Left colon (tissue), 2 donors: Measurements from ENCODE around the gene USP13. TPM values are rescaled to one million over a fixed set of nuclear protein-coding genes. Genes with fewer than 3 reads are reported as not detected.
A peak's percentile ranks its signal among the peaks of the same experiment; 100 is the strongest.
"Not testable (repeated sequence)": the region's sequence is repeated elsewhere in the genome, so short reads cannot be mapped to it uniquely, and the experiment has no call there.

Experiments used
- ATAC-seq: fragments of 200-7000 bp; cut with Tn5 transposase; one replicate; pipeline ENCODE4 v1.9.1; 2020; ENCODE audit warnings: mild to moderate bottlenecking, moderate library complexity
- DNase-seq, 2 donors: peaks; one replicate each; pipeline ENCODE4 v3.0.0-alpha.2; 2020
- intact Hi-C, 2 donors: fragments of 100-400 bp; cut with DNase I in 1 of 2; cut with micrococcal nuclease in 1 of 2; formaldehyde crosslinking; loops; one replicate each; pipeline versions ENCODE4 v1.11.2 to v1.14.0; 2022; cut with DNase I, micrococcal nuclease
- total RNA-seq, 2 donors: library from RNA; stranded (reverse); fragmentation: NEBNext Ultra II Directional; extraction: Animal tissue kit (Norgen Biotek cat#: 25700); gene quantifications; one replicate each; pipeline ENCODE4 v1.2.1, GENCODE V29; 2021
- donor health status: DM: no; HTN: no; CAD: no.
- donor health status: DM: yes; HTN: yes; CAD: no.

The USP13 gene
- total RNA-seq, 2 donors from 2014 or later = 3.6 to 4.3 TPM

DNA sequence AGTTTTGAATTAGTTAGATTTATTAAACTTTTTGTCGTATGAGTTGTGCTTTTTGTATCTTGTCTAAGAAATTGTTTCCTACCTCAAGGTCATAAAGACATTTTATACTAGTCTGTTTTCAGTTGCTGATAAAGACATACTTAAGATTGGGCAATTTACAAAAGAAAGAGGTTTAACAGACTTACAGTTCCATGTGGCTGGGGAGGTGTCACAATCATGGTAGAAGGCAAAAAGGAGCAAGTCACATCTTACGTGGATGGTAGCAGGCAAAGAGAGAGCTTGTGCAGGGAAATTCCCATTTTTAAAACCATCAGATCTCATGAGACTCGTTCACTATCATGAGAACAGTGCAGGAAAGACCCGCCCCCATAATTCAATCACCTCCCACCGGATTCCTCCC, 30.4 kb downstream of the USP13 start:
- intact Hi-C loops, DNase-seq, ATAC-seq: not testable (repeated sequence)

DNA sequence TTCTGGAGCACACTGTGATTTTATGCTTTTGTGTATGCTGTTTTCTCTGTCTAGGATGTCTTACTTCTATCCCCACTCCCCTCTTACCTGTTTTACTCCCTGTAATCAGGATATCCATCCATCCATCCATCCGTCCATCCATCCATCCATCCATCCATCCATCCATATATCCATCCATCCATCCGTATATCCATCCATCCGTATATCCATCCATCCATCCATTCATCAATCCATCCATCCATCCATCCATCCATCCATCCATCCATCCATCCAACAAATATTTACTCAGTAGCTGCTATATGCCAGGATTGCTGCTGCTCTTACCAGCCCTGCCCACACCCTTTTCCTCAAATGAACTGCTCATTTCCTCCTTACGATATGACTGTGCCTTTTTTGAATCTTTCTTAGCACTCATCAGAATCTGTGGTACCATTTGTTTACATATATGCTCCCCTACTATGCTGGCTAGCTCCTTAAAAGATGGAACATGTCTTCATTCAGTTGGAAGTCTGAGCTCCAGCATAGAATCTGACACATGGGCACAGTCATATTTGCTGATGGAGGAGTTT, 35.2 kb downstream of the USP13 start:
- no peak for DNase-seq
- intact Hi-C loops = no loop called here
- ATAC-seq = no peak

DNA sequence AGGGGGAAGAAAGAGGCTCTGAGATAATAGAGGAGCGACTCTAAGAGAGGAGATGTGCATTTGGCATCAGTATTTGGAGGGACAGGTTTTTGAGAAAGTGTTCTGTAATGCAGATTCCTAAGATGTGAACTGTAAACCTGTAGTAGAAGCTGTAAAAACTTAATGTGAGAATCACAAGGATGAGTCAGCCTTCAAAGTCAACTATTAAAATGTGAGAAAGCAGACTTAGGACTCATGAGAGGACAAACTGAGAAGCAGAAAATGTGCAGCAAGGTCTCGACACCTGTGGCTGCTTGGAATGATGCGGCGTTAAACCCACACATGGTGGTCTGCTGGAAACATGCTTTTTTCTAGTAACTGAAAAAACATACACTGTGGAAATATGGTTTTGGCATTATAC, 36.0 kb downstream of the USP13 start:
- intact Hi-C loops = no loop called here
- peak; percentile 69 for ATAC-seq
- no peak for DNase-seq

DNA sequence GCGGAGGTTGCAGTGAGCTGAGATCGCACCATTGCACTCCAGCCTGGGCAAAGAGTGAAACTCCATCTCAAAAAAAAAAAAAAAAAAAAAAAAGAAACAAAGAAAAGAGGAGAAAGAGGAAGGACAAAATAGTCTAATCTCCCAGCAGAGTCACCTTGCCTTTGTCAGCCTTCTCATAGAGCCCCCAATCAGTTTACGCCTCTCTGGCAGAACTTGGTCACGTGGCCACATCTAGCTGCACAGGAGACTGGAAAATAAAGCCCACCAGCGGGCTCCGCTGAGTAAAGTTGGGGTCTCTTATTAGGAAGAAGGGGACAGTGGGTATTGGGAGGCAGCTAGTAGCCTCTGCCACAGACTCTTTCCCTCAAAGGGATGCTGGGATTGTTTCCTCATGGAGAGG, 41.9 kb downstream of the USP13 start:
- ATAC-seq (no peak), DNase-seq (no peak)
- intact Hi-C loops = no loop called here

DNA sequence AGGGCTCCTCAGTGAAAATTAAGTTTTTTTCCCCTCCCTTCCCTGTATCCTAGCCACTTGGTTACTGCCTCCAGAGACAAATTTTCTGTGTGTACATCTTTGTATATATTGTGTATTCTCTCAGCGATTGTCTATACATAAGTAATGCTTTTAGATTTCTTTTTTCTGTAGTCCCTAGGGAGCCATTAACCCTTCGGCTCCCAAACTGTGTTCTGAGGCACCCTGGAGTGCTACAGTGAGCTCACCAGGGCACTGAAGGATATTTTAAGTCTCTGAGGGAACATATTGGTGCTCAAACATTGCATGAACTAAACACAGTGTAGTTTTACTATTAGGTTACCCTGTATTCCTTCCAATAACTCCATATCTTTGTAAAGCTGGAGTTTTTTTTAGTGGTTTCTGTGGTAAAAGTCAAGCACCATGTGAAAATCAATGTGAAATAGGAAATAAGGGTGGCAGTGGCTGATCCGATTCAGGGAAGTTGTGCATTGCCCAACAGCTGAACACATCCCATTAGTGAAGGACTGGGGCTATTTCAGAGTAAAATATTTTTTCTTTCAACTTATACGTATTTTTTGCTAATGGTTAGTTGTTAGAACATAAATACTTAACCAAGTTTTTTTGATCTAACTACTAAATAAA, 43.0 kb downstream of the USP13 start:
- ATAC-seq (no peak), DNase-seq (no peak)
- intact Hi-C loops = no loop called here

DNA sequence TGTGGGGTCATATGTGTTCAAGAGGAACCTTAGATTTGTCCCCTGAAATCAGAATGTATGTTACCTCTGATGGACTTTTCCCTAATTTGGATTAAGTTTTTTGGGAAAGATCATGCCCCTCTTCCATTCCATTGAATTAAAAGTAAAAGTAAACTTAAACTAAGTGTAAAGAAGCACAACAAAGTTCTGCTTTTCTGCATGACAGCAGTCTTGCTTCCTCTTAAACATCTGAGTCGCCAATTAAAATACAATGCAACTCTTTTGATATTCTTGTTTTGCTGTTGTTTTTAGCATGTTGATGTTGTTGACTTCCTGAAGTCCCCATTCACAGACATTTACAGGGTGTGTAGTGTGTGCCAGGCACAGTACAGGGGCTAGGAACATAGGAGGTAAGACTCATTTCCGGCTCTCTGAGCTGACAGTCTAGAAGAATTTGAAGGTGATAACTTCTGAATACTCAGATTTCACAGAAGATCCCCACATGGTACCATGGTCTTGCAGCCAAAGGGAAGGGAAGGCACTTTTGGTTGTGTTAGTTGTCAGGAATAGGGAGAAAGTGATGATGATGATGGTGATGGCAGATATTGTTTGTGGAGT, 45.0 kb downstream of the USP13 start:
- intact Hi-C loops = no loop called here

DNA sequence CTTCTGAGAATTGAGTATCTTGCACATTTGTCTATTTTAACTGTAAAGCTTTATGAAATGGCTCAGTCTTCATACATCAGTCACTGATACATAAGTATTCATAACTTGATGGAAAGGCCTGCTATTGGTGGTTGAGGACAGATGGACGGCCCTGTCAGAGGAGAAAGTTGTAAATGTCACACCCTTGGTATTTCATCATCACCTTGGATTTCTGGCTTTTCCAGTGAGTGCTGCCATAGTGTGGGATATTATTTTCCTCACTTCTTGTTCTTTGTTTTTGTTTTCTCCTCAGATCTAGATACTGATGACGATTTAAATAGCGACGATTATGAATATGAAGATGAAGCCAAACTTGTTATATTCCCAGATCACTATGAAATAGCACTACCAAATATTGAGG, 47.9 kb downstream of the USP13 start:
- ATAC-seq (no peak), DNase-seq (no peak)
- intact Hi-C loops = no loop called here

More for the DNA sequence above, 45.0 kb downstream of the USP13 start:
- DNase-seq = no peak
- no peak for ATAC-seq

DNA sequence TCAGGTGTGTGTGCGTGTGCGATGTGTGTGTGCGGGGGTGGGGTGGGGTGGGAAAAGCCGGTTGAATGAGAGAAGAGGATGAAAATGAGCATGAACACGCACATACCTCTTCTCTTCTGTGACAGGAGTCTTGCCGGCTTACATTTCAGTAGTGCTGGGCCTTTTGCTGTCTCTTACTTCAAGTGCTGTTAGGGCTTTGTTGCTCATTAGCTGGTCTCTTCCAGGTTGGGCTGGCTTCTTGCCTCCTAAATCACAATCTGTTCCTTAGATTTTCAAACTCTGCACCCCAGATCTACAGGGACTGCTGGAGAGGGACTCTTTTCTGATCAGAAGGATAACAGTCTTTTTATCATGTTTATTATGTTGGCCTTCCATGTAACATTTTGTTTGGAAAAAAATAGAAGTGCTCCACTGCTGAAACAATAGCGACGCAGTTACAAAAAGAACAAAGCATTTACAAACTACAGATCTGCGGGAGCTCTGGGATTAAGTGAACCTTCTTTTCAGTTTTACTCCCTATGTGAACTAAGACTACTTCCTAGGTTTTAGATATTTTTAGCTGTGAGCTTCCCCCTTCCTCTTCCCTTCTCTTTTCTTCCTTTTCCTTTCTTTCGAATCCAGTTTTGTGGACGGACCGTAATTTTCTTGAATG, 48.5 kb downstream of the USP13 start:
- intact Hi-C loops = no loop called here
- no peak for ATAC-seq
- no peak for DNase-seq

DNA sequence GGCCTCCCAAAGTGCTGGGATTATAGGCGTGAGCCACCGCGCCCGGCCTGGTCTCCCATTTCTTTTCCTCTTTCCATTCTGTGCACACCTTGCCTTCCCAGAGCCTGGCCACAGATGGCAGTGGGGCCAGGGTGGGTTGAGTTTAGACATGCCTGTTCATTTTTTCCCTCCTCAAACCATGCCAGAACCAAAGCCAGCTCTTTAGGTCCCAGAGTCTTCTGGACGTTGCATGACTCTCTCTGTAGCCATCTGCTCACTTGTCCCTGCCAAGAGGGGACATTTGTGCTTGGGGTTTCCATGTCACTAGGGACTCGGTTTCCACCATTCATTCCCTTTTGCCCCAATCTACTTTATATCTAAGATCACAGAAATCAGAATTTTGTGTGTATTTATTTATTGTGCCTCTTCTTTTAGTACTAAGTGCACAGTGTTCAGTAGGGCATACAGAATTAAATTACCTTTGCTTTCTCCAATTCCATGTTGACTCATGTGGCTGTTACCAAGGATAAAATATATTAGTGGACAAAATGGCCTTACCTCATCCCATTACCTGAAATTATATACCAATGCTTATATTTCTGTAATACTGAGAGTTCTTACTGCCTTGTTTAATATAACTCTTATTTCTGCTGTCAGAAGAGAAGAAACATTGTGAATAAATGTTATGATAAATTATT, 49.6 kb downstream of the USP13 start:
- intact Hi-C loops = no loop called here
- DNase-seq = no peak
- no peak for ATAC-seq

DNA sequence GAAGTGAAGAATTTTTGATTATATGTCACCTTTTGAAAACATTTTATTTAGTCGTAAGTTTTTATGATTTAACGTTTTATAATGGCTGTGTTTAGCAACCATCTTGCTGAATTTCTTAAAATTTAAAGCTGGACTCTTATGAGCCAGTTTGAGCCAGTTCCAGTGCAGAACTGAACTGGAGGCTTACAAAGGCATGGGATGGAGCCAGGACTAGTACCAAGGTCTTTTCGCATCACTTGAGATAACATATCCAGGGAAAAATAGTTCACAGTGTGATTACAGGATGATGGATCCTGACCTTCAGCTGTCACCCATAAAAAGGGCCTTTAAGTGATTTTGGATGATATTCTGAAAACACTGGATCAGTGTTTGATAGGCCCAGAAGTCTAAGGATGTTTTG, 51.0 kb downstream of the USP13 start:
- DNase-seq = no peak
- intact Hi-C loops = no loop called here
- no peak for ATAC-seq

DNA sequence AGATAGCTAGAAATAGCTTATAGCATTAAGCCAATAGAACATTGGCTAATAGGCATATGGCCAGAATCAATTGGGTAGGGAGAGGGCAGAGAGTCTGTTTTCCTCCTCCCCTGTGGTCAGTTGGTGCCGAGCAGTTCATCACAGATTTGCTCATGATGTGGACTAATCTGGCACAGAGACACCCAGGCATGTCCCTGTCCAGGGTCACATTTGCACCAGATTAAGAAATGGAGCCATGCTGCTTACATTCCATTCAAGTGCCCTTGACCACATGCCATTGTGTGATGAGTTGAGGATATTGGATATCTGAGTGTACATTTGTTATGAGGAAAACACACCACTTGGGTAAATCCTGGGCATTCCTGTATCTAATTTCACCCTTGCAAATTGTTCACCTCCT, 53.4 kb downstream of the USP13 start:
- ATAC-seq (no peak), DNase-seq (no peak)
- intact Hi-C loops = no loop called here

DNA sequence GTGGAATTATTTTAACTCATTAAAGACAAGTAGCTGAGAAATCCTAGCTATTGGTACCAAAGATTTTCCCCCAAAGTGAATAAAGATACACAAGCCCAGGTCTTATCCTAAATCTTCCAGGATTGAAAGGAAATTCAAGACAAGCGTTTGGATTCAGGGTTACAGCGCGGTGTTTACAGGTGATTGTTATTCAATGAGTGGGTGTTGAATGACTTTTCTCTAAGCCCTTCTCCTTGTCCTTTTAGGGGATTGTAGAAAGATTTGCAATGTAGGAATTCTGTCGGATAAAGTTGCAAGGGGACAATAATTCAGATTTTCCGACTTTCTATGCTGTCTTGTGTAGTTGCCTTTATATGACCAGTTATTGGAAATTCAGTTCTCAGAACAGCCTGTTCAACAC, 57.2 kb downstream of the USP13 start:
- DNase-seq (no peak), ATAC-seq (no peak)
- intact Hi-C loops = no loop called here

DNA sequence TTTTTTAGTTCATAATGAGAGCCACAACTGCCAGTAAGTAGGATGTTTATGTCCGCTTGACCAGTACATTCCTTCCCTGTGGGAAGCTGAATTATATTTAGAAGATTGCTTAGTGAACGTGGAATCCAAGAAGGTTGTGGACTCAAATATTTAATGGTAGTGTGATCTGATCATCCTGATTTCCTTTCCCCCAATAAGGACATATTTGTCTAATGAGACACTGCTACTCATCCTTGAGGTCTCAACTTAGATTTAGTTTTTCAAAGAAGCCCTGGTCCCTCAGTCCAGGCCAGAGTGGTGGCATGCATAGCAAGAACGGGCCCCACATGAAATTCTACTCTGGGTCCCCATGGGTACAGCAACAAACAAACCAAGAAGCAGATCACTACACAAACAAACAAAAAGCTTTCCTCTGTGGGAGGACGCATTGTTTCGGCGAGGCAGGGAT, 60.8 kb downstream of the USP13 start:
- ATAC-seq = no peak
- no peak for DNase-seq
- intact Hi-C loops = no loop called here

DNA sequence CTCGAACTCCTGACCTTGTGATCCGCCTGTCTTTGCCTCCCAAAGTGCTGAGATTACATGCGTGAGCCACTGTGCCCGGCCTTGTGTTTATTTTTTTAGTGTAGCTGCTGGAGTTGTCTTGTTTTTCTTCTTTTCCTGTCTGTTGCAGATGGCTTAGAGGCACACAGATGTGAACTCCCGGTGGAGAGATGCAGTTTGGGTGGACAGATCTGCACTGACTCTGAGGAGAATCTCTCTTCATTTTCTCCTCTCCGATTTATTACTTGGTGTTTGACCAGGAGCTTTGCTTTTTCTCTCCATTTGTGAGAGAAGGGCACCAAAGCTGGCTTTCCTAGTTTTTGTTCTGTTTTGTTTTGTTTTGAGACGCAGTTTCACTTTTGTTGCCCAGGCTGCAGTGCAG, 62.7 kb downstream of the USP13 start:
- ATAC-seq (no peak), DNase-seq (no peak)
- intact Hi-C loops = no loop called here

DNA sequence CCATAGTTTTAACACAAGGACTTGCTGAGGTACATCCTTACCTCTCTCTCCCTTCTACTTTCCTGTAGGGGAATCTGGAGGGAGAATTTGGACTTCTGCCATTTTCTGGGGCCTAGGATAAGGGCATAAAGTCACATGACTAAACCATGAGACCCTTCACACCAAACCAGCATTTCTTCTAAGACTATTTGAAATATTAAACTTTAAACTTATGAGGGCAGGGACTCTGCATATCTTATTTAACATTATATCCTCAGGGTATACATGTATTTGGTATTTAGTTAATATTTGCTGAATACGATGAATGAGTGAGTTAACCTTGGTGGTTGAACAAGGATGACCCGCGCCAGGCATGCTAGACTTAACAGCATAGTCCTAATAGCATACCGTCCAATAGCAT, 63.4 kb downstream of the USP13 start:
- intact Hi-C loops = no loop called here
- no peak for DNase-seq
- no peak for ATAC-seq

DNA sequence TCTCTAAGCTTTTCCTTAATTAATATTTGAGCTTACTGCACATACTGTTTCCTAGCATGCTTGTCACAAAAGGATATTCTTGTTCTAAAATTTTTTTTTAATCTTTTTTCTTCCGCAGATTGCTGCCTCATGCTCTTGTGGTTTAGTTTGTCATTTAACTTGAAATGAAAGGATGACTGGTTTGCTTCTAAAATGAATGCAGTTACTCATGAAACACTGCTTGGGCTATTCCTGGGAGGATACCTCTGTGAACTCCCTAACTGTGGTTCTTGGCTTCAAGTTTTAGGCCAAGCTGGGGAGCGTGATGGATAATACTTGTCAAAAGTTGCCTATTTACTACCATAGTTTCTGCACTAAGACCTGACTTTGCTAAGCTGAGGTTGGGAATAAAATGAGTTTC, 64.0 kb downstream of the USP13 start:
- ATAC-seq (no peak), DNase-seq (no peak)
- intact Hi-C loops = no loop called here

DNA sequence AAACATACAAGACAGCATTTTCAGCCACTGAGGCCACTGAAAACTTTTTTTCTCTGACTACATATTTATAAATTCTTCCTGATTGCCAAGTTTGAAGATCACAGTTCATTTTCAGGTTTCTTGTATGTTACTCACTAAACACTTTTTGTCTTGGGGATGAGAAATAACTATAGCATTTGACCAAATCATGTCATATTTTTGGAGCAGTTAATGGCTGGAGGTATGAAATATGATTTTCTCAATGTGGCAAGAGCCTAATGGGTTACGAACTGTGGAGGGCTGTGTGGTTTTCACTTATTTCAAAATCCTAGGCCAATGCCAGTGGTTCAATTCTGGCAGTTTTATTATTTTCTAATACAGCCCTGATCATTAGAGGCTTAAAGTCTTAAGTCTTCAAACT, 64.4 kb downstream of the USP13 start:
- DNase-seq (no peak), ATAC-seq (no peak)
- intact Hi-C loops = no loop called here

DNA sequence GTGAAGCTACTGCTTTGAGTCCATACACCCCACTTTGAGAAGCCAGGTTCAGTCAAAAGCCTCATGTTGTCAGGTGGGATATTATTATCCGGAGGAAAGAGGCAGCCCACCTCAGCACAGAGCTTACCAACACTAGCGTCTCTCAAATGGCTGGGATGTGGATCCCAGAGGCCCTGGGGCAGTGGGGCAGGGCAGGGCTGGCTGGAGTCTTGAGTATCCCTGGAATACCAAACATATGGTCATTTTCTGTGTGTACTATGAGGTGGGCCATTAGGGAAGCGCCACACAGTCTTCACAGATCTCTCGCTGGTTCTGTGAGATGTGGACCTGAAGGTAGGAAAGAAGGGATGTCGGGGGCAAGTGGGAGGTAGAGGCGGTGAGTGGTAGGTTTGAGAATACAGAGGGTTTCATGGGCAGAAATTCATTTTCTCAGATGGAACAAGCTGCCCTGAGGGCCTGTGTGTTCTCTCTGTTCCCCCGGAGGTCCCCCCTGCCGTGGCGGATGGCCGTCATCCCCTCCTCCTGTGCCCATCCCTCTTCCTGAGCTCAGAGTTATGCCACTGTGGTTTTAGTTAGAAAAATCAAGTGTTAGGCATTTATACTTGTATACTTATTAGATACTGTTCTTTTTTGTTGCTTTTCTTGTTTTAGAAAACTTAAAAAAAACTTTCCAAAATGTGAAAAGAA, 66.4 kb downstream of the USP13 start:
- intact Hi-C loops = no loop called here

DNA sequence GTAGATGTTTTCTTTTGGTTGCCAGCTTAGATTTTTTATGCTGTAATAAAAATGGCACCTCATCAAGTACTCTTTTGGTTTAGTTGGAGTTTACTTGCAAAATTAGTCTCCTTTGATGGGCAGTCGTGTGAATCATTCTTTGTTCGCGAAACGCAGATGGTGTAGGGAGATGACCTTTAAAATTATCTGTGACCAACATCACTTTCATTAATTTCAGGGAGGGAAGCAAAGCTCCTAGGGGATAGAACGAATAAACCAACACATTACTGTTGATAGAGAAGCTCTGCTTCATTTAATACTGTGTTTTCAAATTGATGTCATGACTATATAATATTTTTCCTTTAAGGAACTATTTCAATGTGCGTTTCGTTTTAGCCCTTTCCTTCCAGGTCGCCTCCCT, 67.4 kb downstream of the USP13 start:
- DNase-seq (no peak), ATAC-seq (no peak)
- intact Hi-C loops = no loop called here

More for the DNA sequence above, 66.4 kb downstream of the USP13 start:
- no peak for ATAC-seq
- no peak for DNase-seq
